ENCODE results near the gene FRMPD4.

GRCh38 chrX:12314651-12315050 is 176.4 kb downstream of the FRMPD4 start:
- TF ChIP-seq JUND (IDR thresholded peaks at IDR 0.05; ENCODE audit: low read depth, low read length) (no peak), CTCF (IDR thresholded peaks at IDR 0.05 in 2 of 3, conservative IDR thresholded peaks at IDR 0.05 in 1 of 3; ENCODE audit: control insufficient read depth in 2 of 3, extremely low read depth in 1 of 3, insufficient read depth in 1 of 3, low read depth in 3 of 3, low read length in 3 of 3) (no peak), REST (IDR thresholded peaks at IDR 0.05; ENCODE audit: low read depth, low read length) (no peak)

Data from GM12878 (cell line).